GM20000 (cell line): Measurements from ENCODE around the gene SSUH2.

ENCODE experiments used
- DNase-seq: peaks from one replicate; pipeline ENCODE4 v3.0.0; 2012; ENCODE audit warnings: low spot score
- CTCF ChIP-seq: IDR thresholded peaks from 2 replicates; pipeline ENCODE4 v1.5.1; 2012; ENCODE audit warnings: mild to moderate bottlenecking, control low read depth; ENCODE audit errors: extremely low read depth, missing control alignments

Gene SSUH2

GRCh38 chr3:8639659-8640000 is 5.0 kb downstream of the SSUH2 start:
- no peak for TF ChIP-seq CTCF
- no peak for DNase-seq

- DNase-seq, result no peak
- no peak for TF ChIP-seq CTCF
Measured at GRCh38 chr3:8638994-8639658, 5.5 kb downstream of the SSUH2 start.

DNA sequence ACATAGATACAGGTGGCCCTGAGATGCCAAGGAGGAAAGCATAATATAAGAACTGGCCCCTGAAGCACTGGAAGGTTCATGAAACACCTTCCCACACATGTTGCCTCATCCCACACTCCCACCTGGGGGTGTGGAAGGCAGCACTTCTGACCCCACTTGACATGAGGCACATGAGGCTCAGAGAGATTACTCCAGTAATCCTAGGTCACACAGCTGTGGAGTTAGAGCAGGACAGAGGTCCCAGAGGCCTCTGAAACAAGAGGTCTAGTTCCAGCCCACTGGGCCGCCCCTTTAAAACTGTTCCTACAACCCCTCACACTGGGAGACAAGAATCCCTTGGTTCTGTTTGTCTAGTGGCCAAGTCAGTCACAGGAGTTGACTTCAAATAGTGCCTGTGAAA is 7.2 kb downstream of the SSUH2 start:
- TF ChIP-seq CTCF, result no peak
- DNase-seq, result no peak

DNA sequence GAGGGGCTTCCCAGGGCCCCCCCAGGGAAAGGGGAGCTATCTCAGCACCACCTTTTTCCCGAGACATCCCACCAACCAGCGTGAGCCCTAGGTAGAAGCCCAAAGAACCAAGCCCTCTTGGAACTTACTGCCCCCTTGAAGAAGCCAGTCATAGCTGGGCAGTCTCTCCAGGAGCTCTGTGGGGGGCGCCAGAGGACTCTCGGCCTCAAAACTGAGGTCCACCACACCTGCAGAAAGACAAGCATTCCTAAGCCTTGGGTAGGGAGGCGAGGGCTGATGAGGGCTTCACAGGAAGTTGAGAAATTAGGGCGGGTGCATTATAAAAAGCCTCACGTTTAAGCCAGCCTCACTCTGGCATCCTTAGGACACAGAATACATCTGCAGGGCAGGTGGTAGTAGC is 9.0 kb downstream of the SSUH2 start:
- DNase-seq, result no peak
- TF ChIP-seq CTCF, result no peak

DNA sequence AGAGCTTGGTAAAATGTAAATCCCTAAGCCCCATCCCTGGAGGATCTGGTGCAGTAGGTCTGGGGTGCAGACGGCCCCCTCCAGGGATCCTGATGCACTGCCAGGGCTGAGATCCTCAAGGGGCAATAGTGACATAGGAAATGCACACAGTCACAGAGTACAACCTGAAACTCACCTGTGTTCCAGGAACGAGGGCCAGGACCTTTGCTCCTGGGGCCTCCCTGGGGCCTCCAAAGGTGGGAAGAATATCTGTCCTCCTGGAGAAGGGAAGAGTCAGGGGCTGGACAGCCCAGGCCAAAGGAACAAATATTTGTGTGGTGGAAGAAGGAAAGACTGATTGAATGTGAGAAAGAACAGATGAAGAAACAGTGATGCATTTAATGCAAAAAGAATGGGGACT is 9.5 kb downstream of the SSUH2 start:
- no peak for TF ChIP-seq CTCF
- DNase-seq, result no peak

- DNase-seq, result no peak
- TF ChIP-seq CTCF, result no peak
Measured at GRCh38 chr3:8632402-8633237, 12.0 kb downstream of the SSUH2 start.

DNA sequence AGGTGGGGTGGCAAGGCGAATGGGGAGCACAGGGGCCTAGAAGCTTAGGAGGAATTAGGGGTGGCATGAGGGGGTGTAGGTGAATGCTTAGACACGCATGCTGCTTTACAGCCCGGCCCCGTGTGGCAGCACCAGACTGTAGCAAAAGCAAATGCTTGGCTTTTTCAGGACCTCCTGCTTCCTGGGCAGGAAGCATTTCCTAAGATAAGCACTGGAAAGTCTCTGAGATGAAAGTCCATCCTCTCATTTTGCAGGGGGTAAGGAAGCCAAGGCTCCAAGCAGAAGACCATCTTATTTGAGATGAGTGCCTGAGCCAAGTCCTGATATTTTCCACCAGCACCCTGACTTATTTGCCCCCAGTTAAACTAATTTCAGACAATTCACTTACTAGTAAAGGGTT is 12.9 kb downstream of the SSUH2 start:
- no peak for DNase-seq
- no peak for TF ChIP-seq CTCF
